MM.1S (cell line): Measurements from ENCODE around the gene SSBP2.

Experiments
- EZH2 ChIP-seq: fragments of 300-600 bp; sonication (generic); optimal IDR thresholded peaks from 2 replicates; pipeline ENCODE3; 2017; ENCODE audit warnings: low read depth, mild to moderate bottlenecking, antibody characterized with exemption, low read length, mixed read lengths
- EZH2phosphoT487 ChIP-seq: fragments of 300-600 bp; sonication (generic); IDR thresholded peaks from 2 replicates; pipeline ENCODE4 v1.6.1; 2018; ENCODE audit warnings: antibody characterized with exemption, low read length
- TF ChIP-seq, protein P1 (sequence below): fragments of 300-600 bp; sonication (generic); IDR thresholded peaks from 2 replicates; pipeline ENCODE4 v1.5.1; 2016; ENCODE audit warnings: antibody characterized with exemption, low read length, mixed read lengths

DNA sequence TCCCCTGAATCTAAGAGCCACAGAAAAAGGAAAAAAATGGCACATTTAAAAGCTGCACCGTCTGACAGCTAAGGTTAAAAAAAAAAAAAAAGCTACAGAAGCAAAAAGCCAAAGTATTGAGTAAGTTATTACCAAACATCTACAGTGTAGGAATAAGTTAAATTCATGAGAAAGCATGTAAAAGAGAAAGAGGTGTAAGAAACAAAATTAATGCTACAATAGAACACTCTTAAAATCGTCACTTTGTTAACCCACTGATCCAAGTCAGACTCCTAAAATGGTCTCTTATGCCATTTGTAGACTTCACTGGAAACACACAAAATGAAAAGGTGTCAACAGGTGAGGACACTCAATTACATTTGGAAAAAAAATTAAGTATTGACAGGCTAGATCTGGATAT, 120.2 kb downstream of the SSBP2 start:
- TF ChIP-seq, protein P1, sequence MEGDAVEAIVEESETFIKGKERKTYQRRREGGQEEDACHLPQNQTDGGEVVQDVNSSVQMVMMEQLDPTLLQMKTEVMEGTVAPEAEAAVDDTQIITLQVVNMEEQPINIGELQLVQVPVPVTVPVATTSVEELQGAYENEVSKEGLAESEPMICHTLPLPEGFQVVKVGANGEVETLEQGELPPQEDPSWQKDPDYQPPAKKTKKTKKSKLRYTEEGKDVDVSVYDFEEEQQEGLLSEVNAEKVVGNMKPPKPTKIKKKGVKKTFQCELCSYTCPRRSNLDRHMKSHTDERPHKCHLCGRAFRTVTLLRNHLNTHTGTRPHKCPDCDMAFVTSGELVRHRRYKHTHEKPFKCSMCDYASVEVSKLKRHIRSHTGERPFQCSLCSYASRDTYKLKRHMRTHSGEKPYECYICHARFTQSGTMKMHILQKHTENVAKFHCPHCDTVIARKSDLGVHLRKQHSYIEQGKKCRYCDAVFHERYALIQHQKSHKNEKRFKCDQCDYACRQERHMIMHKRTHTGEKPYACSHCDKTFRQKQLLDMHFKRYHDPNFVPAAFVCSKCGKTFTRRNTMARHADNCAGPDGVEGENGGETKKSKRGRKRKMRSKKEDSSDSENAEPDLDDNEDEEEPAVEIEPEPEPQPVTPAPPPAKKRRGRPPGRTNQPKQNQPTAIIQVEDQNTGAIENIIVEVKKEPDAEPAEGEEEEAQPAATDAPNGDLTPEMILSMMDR: no peak
- TF ChIP-seq EZH2phosphoT487 (no peak), EZH2 (no peak)
